Nucleus accumbens (tissue), 56 donors: ENCODE data around the gene SGSM1.
A peak's percentile ranks its signal among the peaks of the same experiment; 100 is the strongest.

Experiments
- DNase-seq, 56 donors: peaks; one replicate each; lab custom pipeline; 2025; lab: John Stamatoyannopoulos, UW

The SGSM1 gene

DNA sequence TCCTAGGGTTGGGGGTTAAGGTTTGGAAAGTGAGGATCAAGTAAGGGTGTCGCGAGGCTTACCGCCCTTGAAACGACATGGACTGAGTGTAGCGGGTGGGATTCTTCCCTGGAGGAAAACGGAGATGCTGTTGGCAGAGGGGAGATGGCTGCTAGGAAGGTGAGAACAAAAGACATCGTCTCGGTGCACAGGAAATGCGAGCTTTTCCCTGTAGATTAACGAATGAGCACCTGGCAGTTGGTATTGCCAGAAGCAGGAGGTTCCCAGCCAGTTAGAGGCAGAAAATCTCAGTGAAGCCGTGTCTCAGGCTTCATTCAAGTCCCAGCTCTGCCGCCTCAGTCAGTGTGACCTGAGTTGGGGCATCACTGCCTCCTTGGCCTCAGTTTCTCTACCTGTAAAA, 141.9 kb downstream of the SGSM1 start:
- no peak for DNase-seq

DNA sequence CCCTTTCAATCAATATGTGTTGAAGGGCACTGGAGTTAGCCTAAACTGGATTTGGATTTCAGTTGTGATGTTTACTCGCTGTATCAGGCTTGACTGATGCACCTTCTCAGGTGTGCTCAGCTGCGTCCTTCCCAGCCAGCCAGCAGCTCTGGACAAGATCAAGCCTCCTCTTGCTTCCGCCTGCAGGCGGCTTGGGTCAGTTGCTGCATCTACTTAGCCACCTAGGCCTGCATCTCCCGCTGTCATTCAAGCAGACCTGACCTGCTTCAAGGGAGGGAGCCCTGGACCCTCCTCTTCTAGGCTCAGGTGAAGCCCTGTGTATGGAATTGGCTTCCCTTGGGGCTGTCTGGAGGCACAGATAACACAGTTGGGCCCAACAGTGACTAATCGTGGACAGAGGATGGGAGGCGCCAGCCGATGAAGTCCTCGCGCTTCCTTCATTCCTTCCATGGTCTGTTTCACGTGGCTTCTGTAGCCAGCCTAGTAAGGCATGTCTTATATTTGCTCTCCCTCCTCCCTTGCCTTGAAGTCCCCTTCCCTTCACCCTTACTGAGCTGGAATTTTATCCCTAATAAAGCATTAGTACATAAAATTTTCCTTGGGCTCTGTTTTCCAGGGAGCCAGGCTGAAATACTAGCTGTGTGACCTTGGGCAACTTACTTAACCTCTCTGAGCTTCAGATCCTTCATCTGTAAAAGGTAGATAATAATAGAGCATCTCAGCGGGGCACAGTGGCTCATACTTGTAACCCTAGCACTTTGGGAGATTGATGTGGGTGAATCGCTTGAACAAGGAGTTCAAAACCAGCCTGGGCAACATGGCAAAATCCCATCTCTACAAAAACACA, 142.6 kb downstream of the SGSM1 start:
- no peak for DNase-seq

DNA sequence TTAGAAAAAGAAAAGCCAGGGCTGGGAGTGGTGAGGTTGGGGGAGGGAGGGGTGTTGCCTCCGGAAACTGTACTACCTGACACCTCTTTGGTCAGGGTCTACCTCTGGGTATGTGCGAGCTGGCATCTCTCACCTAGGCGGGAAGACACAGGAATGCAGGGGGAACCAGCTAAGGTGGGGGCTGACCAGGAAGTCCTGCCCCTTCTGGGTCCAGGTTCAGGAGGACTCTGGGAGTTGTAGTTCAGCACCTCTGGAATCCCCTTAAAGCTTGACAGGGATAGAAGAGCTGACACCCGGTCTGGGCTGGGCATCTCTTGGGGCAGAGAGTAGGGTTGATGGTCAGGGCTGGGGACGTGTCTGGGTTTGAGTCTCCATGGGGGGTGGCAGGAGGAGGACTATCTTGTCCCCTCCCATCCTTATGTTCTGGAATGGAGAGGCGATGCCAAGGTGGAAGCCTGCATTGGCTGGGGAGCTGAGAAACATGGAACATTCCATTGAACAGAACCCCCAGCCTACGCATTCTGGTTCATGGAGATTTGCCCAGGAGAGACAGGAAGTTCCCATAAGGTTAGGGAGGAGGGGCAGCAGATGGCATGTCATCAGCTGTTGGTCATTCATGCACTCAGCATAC, 144.4 kb downstream of the SGSM1 start:
- DNase-seq, result peak in 11 of 56 donors; percentile 1 to 42 (median 22)

DNA sequence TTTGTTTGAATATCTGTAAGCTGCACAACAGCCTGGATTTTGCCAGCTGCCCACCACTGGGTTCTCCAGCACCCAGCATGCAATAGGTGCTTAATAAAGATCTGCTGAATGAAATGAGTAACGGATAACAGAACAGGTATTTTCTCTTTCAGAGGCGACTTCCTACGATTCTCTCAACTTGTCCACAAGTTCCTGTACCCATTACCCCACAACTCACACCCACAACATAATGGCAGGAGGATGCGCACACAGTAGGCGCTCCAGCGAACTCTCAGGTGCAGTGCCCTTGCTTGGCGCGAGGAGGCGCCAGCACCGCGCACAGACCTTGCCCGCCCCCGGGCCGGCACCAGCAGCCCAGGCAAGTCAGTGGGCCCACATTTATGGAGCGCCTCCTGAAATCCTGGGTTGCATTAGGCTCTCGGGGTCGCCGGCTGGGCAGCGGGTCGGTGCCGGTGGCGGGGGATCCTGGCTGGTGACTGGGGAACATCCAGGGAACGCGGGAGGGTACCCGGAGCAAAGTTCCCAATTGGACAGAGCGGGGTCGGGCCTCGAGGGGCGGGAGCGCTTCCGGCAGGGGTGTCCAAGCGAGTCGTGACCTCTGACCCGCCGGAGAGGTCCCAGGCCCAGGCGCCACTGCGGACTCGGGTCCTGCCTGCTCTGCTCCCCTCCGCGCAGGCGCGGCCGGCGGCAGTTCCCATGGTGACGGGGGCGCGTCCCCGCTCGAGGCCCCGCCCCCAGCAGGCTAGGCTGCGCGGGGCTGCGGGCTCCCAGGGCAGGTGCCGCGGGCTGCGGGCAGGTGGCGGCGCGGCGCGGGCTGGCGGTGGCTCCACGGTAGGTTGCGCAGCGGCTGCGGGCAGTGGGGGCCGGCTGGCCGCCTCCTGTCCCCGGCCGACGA, 146.2 kb downstream of the SGSM1 start, which contains the start of gene KIAA1671:
TSS of gene KIAA1671 (plus strand) at position 775 of the 895 bp plus-strand sequence. CDS start 75,284 bp downstream, outside the sequence.
- DNase-seq, result peak in 54 of 56 donors; percentile 8 to 90 (median 70)

DNA sequence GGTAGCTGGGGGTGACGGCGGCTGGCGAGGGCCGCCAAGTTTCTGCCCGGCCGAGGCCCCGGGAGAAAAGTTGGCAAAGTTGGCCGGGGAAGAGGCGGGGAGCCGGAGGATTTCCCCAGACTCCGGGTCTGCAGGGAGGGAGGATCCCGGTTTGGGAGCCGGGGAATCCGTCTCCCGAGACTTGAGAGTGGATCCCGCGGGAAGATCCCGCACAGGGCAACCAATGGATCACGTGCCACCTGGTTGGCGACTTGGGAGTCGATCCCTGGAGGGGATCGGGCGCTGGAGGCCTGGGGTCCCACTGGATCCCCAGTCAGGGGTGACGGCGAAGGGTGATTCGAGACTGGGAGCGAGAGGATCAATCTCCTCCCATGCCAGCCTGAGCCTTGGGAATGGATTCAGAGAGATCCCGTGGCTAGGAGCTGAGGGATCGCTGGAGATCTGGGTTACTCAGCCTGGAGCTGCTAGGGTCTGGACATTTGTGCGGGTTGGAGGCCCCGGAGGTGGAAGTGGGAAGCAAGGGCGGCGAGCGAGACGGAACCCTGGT, 146.9 kb downstream of the SGSM1 start:
- peak in 35 of 56 donors; percentile 14 to 73 (median 55) for DNase-seq

DNA sequence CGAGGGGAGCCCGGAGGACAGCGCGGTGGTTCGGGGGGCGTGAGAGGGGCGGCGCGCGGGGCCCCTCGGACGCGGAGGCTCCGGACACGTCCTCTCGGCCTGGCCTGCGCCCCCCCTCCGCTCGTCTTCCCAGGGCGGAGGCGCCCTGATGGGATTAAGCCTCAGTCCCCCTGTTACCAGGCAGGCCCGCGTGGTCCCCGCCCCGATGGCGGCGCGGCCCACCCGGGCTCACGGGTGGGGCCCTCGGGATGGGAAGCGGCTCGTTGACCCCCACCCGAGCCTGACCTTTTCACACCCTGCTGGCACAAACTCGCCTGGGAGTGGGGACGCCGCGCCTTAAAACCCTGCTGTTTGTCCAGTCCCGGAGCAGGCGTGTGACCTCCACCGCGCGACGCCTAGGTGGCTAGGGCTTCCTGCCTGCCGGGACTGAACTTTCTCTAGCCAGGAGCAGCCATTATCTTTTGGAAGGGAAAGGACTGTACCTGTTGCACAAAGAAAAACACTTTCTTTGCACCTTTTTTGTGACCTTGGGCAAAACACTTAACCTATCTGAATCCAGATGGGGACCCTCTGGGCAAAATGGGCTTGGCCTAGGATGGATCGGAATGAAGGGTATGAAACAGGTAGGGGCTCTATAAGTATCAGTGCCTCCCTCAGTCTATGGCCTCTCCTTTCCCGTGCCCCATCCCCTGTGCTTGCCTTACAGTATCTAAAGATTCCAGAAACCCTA, 147.5 kb downstream of the SGSM1 start:
- peak in 3 of 56 donors; percentile 9 to 47 (median 44) for DNase-seq

DNA sequence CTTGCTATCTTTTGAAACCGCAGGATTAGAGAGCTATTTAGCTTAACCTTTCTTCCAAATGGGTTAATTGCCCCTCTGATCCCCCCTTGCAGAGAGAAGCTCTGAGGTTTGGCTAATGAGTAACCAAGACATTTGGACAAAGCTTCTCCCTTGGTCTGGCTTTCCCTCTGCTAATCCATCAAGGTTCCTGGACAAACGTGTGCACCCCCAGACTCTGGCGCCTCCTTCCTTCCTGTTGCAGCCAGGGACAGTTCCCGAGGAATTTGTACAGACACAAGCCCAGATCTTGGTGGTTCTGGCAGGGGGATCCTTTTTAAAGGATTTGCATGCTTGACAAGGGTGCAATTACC, 148.1 kb downstream of the SGSM1 start:
- DNase-seq, result no peak

DNA sequence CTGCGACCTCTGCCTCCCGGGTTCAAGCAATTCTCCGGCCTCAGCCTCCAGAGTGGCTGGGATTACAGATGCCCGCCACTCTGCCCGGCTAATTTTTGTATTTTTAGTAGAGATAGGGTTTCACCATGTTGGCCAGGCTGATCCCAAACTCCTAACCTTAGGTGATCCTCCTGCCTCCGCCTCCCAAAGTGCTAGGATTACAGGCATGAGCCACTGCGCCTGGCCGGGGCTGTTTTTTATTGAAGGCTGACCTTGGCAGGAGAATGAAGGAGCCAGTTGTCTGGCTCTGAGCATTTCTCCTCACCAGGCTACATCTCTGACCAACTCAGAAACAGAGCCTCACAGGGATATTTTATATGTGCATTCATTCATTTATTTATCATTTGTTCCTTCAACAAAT, 148.8 kb downstream of the SGSM1 start:
- no peak for DNase-seq

DNA sequence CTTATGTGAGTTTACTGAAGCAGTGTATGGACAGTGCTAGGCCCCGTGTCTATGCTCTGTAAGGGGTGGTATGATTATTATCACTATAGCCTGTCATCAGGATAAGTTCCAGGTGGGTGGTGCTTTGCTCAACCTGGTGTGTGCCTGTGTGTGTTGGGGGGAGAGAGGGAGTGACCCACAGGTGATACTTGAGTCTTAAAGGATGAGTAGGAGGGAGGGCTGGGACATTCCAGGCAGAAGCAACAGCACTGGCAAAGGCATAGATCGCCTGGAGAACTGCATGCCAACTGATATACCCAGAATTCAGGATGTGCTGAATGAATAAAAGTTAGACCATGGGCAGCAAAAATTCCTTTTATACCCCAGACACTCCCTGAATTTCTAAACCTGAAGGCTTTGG, 151.0 kb downstream of the SGSM1 start:
- no peak for DNase-seq

DNA sequence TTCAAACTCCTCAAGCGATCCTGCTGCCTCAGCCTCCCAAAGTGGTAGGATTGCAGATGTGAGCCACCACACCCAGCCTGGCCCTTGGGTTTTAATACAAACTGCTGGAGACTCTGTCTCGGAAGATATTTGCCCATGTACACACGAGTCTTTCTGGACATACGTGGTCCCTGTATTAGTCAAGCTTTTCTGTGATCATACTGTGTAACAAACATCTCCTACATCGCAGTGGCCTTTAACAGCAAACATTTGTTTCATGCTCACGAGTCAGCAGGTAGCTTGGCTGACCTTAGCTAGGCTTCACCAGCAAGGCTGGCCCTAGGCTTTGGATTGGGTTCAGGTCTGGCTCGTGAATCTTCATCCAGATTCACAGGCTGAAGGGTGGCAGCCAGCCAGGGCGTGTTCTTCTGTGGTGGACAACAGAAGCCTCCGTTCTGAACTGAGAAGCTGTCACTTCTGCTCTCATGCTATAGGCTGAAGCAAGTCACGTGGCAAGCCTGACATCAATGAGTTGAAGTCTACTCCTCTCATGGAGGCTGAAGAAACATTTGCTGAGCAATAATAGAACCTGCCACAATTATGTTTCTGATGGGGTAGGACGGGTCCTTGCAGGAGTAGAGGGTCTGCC, 155.3 kb downstream of the SGSM1 start:
- no peak for DNase-seq

DNA sequence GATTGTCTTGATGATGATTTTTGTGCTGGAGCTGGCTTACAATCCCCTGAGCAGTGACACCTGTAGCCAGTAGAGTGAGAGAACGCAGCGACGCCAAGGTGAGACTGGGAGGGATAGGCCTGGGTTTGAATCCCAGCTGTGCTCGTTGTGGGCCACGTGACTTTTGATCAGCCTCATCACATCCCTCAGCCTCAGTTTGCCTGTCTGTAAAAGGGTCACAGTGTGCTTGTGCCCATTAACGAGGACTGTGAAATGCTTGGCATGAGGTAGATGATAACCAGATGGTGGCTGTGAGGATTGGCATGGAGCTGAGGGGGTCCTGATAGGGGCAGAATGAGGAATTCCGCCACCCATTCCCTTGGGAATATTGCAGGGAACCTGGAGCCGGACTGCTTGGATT, 156.1 kb downstream of the SGSM1 start:
- DNase-seq, result no peak

DNA sequence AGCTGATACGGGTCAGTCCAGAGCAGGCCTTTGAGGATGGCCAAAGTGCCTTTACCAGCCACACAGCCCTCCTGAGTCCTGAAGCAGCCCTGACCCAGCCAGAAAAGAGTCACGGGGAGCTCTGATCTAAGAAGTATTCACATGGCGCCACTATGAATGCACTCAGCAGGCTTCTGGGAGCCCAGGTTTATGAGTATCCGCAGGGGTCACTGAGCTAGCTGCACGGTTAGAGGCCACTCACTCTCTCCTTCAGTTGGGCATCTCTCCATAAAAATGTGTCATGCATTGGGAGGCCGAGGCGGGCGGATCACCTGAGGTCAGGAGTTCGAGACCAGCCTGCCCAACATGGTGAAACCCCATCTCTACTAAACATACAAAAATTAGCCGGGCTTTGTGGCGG, 156.8 kb downstream of the SGSM1 start:
- DNase-seq, result no peak

DNA sequence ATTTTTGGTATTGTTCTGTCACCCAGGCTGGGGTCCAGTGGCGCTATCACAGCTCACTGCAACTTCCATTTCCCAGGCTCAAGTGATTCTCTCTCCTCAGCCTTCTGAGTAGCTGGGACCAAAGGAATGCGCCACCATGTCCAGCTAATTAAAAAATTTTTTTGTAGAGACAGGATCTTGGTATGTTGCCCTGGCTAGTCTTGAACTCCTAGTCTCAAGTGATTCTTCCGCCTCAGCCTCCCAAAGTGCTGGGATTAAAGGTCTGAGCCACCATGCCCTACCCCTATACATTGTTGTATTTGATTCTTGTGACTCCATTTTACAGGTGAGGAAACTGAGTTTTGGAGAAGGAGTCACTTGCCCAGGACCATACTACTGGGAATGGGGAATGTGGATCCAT, 158.4 kb downstream of the SGSM1 start:
- no peak for DNase-seq

DNA sequence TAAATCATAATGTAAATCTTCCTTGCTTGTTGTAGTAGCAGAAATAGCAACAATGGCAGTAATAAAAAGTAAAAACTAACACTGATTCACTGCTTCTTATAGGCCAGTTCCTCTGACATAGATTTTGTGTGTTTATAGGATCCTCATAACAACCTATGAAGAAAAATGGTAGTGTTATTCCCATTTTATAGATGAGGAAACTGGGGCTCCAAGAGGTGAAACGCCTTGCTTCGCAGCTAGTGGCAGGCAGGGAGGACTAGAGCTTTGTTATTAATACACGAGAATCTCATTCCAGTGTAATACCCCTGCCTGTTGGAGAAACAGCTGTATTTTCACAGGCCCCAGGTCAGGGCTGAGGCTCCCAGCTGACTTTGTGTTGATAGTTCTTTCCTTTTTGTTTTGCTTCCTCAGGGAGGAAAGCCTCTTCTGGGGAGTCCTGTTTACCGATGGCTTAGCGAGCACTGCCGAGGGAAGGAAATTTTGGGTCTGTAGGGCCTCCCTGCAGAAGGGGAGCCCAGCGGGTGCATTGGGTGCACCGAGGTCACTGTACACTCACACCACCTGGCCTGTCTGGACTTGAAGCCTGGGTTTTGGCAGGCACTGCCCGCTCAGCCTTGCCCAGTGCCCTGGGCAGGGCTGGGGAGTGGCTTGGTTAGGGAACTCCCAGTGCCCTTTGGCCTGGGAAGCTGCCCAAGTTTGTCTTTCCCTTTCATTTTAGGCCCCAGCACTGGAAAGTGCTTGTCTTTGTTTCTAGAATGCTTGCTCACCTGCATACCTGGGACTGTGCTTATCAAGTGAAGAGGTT, 160.0 kb downstream of the SGSM1 start:
- peak in 1 of 56 donors; percentile 24 for DNase-seq

DNA sequence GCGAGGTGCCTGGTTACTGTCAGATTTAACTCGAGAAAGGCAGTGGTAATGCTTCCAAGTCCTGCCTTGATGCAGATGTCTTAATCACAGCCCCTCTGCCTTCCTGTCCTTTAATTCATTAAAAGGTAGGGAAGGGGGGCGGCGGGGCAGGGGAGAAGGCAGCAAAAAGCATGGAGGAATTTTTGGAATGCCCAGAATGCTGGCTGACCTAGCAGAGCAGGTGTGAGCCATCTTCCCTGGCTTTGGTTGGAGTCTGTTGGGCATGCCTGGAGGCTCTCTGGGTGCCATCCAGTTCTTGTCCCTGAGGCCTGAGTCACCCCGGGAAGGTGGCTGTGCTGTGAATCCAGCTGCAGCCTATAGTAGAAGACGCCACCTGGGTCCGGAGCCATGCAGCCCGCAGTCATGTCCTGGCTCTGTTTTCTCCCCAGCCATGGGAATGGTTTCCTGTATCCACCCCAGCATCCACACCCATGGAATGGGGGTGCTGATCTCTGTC, 162.1 kb downstream of the SGSM1 start:
- DNase-seq, result no peak

DNA sequence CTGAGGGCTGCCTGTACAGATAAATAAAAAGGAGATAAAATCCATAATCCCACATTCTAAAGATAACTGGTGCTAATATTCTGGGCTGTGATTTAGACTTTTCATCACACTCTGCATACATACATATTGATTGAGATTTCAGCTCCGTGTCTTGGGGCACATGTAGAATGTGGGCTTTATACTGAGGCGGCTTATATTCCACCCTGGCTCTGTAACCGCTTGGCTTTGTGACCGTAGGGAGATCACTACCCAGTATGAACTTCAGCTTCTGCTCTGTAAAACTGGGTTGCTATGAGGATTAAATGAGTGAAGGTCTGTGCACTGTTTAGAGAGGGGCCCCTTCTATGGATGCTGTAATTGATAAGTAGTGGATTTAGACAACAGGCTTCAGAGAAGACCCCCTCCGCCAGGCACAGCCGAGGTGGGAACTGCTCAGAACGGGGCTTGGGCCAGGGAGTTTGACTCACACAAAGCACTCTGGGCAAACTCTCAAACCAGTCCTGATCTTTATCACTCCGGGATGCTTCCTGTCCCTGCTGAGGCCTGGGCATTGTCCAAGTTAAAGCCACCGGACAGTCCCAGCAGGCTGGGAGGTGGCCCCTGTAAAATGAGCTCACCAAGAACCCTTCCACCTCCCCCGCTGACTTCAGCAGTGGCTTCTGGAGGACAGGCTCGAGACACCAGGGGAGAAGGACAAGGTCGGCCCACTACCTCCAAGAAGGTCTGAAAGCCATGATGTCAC, 163.7 kb downstream of the SGSM1 start:
- no peak for DNase-seq

DNA sequence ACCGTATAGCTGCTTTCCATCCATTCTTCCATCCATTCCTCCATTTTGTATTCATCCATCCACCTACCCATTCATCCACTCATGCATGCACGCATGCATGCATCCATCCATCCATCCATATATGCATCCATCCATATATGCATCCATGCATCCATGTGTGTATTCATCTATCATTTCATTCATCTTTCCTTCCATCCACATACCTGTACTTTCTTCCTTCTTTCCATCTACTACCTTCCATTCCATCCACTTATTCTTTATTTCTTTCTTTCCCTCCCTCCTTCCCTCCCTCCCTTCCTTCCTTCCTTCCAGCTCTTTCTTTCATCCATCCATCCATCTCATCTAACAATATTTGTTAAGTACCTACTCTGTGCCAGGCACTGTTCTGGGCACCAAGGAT, 166.4 kb downstream of the SGSM1 start:
- DNase-seq, result no peak

DNA sequence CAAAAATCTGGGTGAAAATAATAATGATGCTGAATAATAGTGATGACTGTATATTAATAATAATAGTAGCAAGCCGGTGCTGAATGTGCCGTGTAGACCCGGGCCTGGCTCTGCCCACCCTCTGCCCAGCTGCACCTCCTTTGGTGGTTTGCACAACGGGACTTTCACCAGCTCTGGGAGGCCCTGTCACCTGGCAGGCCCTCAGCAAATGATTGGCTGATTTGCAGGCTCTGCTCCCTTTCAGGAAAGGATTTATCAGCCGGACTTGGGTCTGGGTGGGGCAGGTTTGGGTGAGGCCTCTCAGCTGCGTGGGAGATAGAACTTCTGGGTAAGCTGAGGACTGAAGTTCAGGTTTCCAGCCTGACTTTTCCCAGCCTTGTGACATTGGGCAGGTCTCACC, 167.9 kb downstream of the SGSM1 start:
- DNase-seq, result no peak
